K562 (cell line): ENCODE results near the gene CYSRT1. TPM values are rescaled to one million over a fixed set of nuclear protein-coding genes. Genes with fewer than 3 reads are reported as not detected.

Experiments used
- CTCF ChIP-seq, 3 experiments: IDR thresholded peaks in 2 of 3; conservative IDR thresholded peaks in 1 of 3; 2 replicates each; pipeline ENCODE4 v1.5.1; 2011 to 2012; ENCODE audit warnings: low read length in 3 of 3, mild to moderate bottlenecking in 3 of 3, control low read depth in 2 of 3, improper control_type of control experiment in 1 of 3, inconsistent platforms in 1 of 3, low read depth in 1 of 3, mixed read lengths in 1 of 3, moderate library complexity in 1 of 3; ENCODE audit not compliant: insufficient read depth in 2 of 3
- EGR1 ChIP-seq: fragments of 450-650 bp; conservative IDR thresholded peaks from 2 replicates; pipeline ENCODE4 v1.6.1; 2017; ENCODE audit warnings: mild to moderate bottlenecking
- ELF1 ChIP-seq: fragments of 200-800 bp; sonication (Bioruptor generic); IDR thresholded peaks from 2 replicates; pipeline ENCODE4 v1.6.1; 2016; ENCODE audit warnings: missing genetic modification characterization, missing compliant biosample characterization
- FOXP1 ChIP-seq: sonication (generic); formaldehyde crosslinking; IDR thresholded peaks from 2 replicates; pipeline ENCODE4 v1.8.0; 2022; ENCODE audit warnings: mild to moderate bottlenecking, missing genetic modification reagents
- GTF2E2 ChIP-seq: fragments of 200-800 bp; sonication (Bioruptor generic); IDR thresholded peaks from 2 replicates; pipeline ENCODE4 v1.6.1; 2016; ENCODE audit warnings: missing genetic modification characterization, missing compliant biosample characterization
- NCOA2 ChIP-seq, 2 experiments: fragments of 450-650 bp; IDR thresholded peaks; 2 replicates each; pipeline ENCODE4 v1.6.1; 2018; ENCODE audit warnings: mild to moderate bottlenecking in 2 of 2, moderate library complexity in 1 of 2; ENCODE audit not compliant: partially characterized antibody in 2 of 2
- NONO ChIP-seq, 2 experiments: fragments of 200-400 bp in 1 of 2; fragments of 450-650 bp in 1 of 2; formaldehyde crosslinking in 1 of 2; IDR thresholded peaks; 2 replicates each; pipeline ENCODE4 v1.6.1; 2017; ENCODE audit warnings: low read depth in 2 of 2, mild to moderate bottlenecking in 2 of 2, moderate library complexity in 2 of 2, low read length in 1 of 2
- PHF8 ChIP-seq: fragments of 200-600 bp; sonication (generic); IDR thresholded peaks from 2 replicates; pipeline ENCODE4 v1.6.1; 2012; ENCODE audit warnings: mixed run types, mild to moderate bottlenecking, inconsistent platforms, low read length, moderate library complexity, borderline replicate concordance
- RAD21 ChIP-seq, 2 experiments: fragments of 250-450 bp in 1 of 2; fragments of 450-650 bp in 1 of 2; sonication (Bioruptor Pico) in 1 of 2; formaldehyde crosslinking in 1 of 2; IDR thresholded peaks in 1 of 2; conservative IDR thresholded peaks in 1 of 2; 2 replicates each; pipeline versions ENCODE4 v1.4.0 to v1.8.0; 2020 to 2022; ENCODE audit warnings: mild to moderate bottlenecking in 2 of 2, moderate library complexity in 1 of 2
- RB1 ChIP-seq: fragments of 450-650 bp; IDR thresholded peaks from 2 replicates; pipeline ENCODE4 v1.6.1; 2017; ENCODE audit warnings: low read depth, mild to moderate bottlenecking
- RBFOX2 ChIP-seq: fragments of 200-400 bp; formaldehyde crosslinking; IDR thresholded peaks from 2 replicates; pipeline ENCODE4 v1.6.1; 2017; ENCODE audit warnings: low read depth, mild to moderate bottlenecking, low read length, moderate library complexity
- SOX6 ChIP-seq: fragments of 450-650 bp; IDR thresholded peaks from 2 replicates; pipeline ENCODE4 v1.6.1; 2014; ENCODE audit warnings: mild to moderate bottlenecking
- STAT5B ChIP-seq: fragments of 250-450 bp; sonication (Bioruptor Pico); IDR thresholded peaks from 2 replicates; pipeline ENCODE4 v1.8.0; 2021; ENCODE audit warnings: mild to moderate bottlenecking, inconsistent platforms
- TRIM28 ChIP-seq: fragments of 450-650 bp; IDR thresholded peaks from 2 replicates; pipeline ENCODE4 v1.6.1; 2017
- UBTF ChIP-seq, 2 experiments: IDR thresholded peaks; 2 replicates each; pipeline ENCODE4 v1.6.1; 2012; ENCODE audit warnings: improper control_type of control experiment in 2 of 2, low read depth in 2 of 2, low read length in 2 of 2, borderline replicate concordance in 1 of 2
- YY1 ChIP-seq, 3 experiments: IDR thresholded peaks; 2 replicates each; pipeline ENCODE4 v1.6.1; 2011; ENCODE audit warnings: low read length in 2 of 3, mild to moderate bottlenecking in 2 of 3, moderate library complexity in 2 of 3, borderline replicate concordance in 1 of 3, control low read depth in 1 of 3, low read depth in 1 of 3; ENCODE audit not compliant: insufficient read depth in 3 of 3, insufficient replicate concordance in 2 of 3, control insufficient read depth in 1 of 3, insufficient read length in 1 of 3; ENCODE audit errors: extremely low read depth in 1 of 3
- ZBED1 ChIP-seq: IDR thresholded peaks from 2 replicates; pipeline ENCODE4 v1.6.1; 2014
- ZFP36 ChIP-seq: fragments of 150-350 bp; IDR thresholded peaks from 2 replicates; pipeline ENCODE4 v1.6.1; 2018; ENCODE audit warnings: low read length, low read depth; ENCODE audit not compliant: partially characterized antibody
- ZNF143 ChIP-seq: sonication (generic); formaldehyde crosslinking; IDR thresholded peaks from 2 replicates; pipeline ENCODE4 v1.9.0; 2022; ENCODE audit warnings: mild to moderate bottlenecking, missing genetic modification reagents
- ZNF175 ChIP-seq: fragments of 200-800 bp; sonication (Bioruptor generic); IDR thresholded peaks from 2 replicates; pipeline ENCODE4 v1.6.1; 2016; ENCODE audit warnings: low read depth, mild to moderate bottlenecking, missing genetic modification characterization, missing compliant biosample characterization
- ZNF384 ChIP-seq: IDR thresholded peaks from 2 replicates; pipeline ENCODE4 v1.6.1; 2012; ENCODE audit warnings: low read depth, low read length, improper control_type of control experiment
- polyA plus RNA-seq, 8 experiments: library from polyadenylated mRNA; depleted of rRNA in 4 of 8; stranded (reverse) in 5 of 8; unstranded in 3 of 8; fragments of >200 nt; fragmentation: Nextera tagmentation in 2 of 8; fragmentation: Illumina TruSeq in 1 of 8; extraction: Ambion mirVana in 2 of 8; extraction: Trizol in 1 of 8; gene quantifications; 2 replicates each; pipeline versions ENCODE4 v1.2.1 to v1.2.3, GENCODE V29; 2011 to 2014; ENCODE audit warnings: inconsistent platforms in 1 of 8, missing spikeins in 1 of 8
- total RNA-seq, 7 experiments: library from RNA; depleted of rRNA in 6 of 7; stranded (reverse); fragments of >200 nt in 6 of 7; fragmentation: Illumina TruSeq in 2 of 7; extraction: Trizol in 2 of 7; gene quantifications; 2 replicates each; pipeline versions ENCODE4 v1.2.1 to v1.2.3, GENCODE V29; 2011 to 2021; ENCODE audit warnings: low replicate concordance in 1 of 7

The CYSRT1 gene
- total and polyA plus RNA-seq, 9 of the 15 experiments (the other 6 are each of a cell fraction or from before 2014, with no cell fraction given) = 0.04 to 1.4 (median 0.42) TPM; not detected in 3

- TF ChIP-seq CTCF (IDR thresholded peaks at IDR 0.05 in 2 of 3, conservative IDR thresholded peaks at IDR 0.05 in 1 of 3; ENCODE audit: insufficient read depth in 2 of 3, low read depth in 1 of 3, low read length in 3 of 3) = no peak
- TF ChIP-seq ZFP36 = no peak
- TF ChIP-seq PHF8 = no peak; the same call in 1 of the 2 replicates
- TF ChIP-seq SOX6 = no peak
- TF ChIP-seq FOXP1 (CRISPR knock-in tag) = no peak
- TF ChIP-seq EGR1 = no peak
- peak; percentile 57; the same call in 1 of the 2 replicates for TF ChIP-seq ELF1 (tag)
- TF ChIP-seq YY1 (IDR thresholded peaks at IDR 0.05; ENCODE audit: borderline replicate concordance in 1 of 3, control insufficient read depth in 1 of 3, extremely low read depth in 1 of 3, insufficient read depth in 3 of 3, insufficient read length in 1 of 3, insufficient replicate concordance in 2 of 3, low read depth in 1 of 3, low read length in 2 of 3) = peak in 2 of 3 experiments; percentile 14 to 72
- no peak for TF ChIP-seq GTF2E2 (tag)
- TF ChIP-seq UBTF (IDR thresholded peaks at IDR 0.05; ENCODE audit: borderline replicate concordance in 1 of 2, low read depth in 2 of 2, low read length in 2 of 2) = 0 out of 4 replicates have a peak, but pooled peaks of 1 of the 2 experiments have one; percentile 24
- peak in 1 of 2 experiments; percentile 50; a peak in 1 of 4 replicates for TF ChIP-seq NONO (IDR thresholded peaks at IDR 0.05; ENCODE audit: low read depth in 2 of 2, low read length in 1 of 2)
- no peak for TF ChIP-seq NCOA2 (IDR thresholded peaks at IDR 0.05; ENCODE audit: partially characterized antibody in 2 of 2)
- no peak for TF ChIP-seq TRIM28
- 0 out of 2 replicates have a peak, but pooled peaks have one; percentile 43 for TF ChIP-seq ZNF175 (CRISPR knock-in tag)
- no peak for TF ChIP-seq RAD21 (CRISPR knock-in tag; conservative IDR thresholded peaks at IDR 0.05 in 1 of 2, IDR thresholded peaks at IDR 0.05 in 1 of 2)
- TF ChIP-seq RBFOX2 = peak; percentile 19
- no peak for TF ChIP-seq ZBED1
- no peak for TF ChIP-seq STAT5B (CRISPR knock-in tag)
- TF ChIP-seq ZNF143 (CRISPR knock-in tag) = no peak
- TF ChIP-seq RB1 = 0 out of 2 replicates have a peak, but pooled peaks have one; percentile 2
- TF ChIP-seq ZNF384 = no peak
Observed at GRCh38 chr9:137255448-137256114, 30.6 kb downstream of the CYSRT1 start (continued).
